Neural cell (in vitro differentiated cells): Measurements from ENCODE around the gene SLC19A1. TPM values are rescaled to one million over a fixed set of nuclear protein-coding genes. Genes with fewer than 3 reads are reported as not detected.

ENCODE experiments used
- H2AFZ ChIP-seq: fragments of 200-600, 300-800 bp; sonication (generic), shearing (Covaris generic); 2 replicates; pipeline ENCODE4 v1.6.0; 2014; ENCODE audit warnings: low read depth, mild to moderate bottlenecking, antibody characterized with exemption, low read length, moderate library complexity
- H3F3A ChIP-seq: fragments of 200-600 bp; shearing (Covaris generic); 2 replicates; pipeline ENCODE4 v1.6.1; 2016; ENCODE audit warnings: mild to moderate bottlenecking, moderate library complexity, mixed read lengths, antibody characterized with exemption, low read length; ENCODE audit not compliant: insufficient read depth, poor library complexity, severe bottlenecking
- H3K27ac ChIP-seq: fragments of 200-600, 300-800 bp; sonication (generic), shearing (Covaris generic); 2 replicates; pipeline ENCODE4 v1.5.1; 2014; ENCODE audit warnings: mild to moderate bottlenecking, low read length, moderate library complexity
- H3K27me3 ChIP-seq: fragments of 300-800, 200-600 bp; sonication (generic), shearing (Covaris generic); 2 replicates; pipeline ENCODE4 v1.6.0; 2014; ENCODE audit warnings: mild to moderate bottlenecking, low read depth, low read length, moderate library complexity; ENCODE audit not compliant: insufficient read depth
- H3K36me3 ChIP-seq: fragments of 300-800, 200-600 bp; sonication (generic), shearing (Covaris generic); 2 replicates; pipeline ENCODE4 v1.5.1; 2014; ENCODE audit warnings: mild to moderate bottlenecking, antibody characterized with exemption, low read length, moderate library complexity; ENCODE audit not compliant: insufficient read depth
- H3K4me2 ChIP-seq: fragments of 300-800, 200-600 bp; sonication (generic), shearing (Covaris generic); 2 replicates; pipeline ENCODE4 v1.6.0; 2014; ENCODE audit warnings: mild to moderate bottlenecking, low read length
- H3K4me3 ChIP-seq: fragments of 300-800, 200-600 bp; sonication (generic), shearing (Covaris generic); 2 replicates; pipeline ENCODE4 v1.5.1; 2014; ENCODE audit warnings: mild to moderate bottlenecking, low read length, moderate library complexity
- H3K79me2 ChIP-seq: fragments of 200-600 bp; shearing (Covaris generic); replicated peaks from 2 replicates; pipeline ENCODE4 v1.6.0; 2014; ENCODE audit warnings: mild to moderate bottlenecking, low read length, moderate library complexity; ENCODE audit not compliant: insufficient read depth
- H3K9ac ChIP-seq: fragments of 300-800, 200-600 bp; sonication (generic), shearing (Covaris generic); 2 replicates; pipeline ENCODE4 v1.6.1; 2016; ENCODE audit warnings: mild to moderate bottlenecking, low read length, mixed read lengths
- H3K9me2 ChIP-seq: fragments of 200-600 bp; shearing (Covaris generic); 2 replicates; pipeline ENCODE4 v1.6.1; 2016; ENCODE audit warnings: mild to moderate bottlenecking, low read length, mixed read lengths; ENCODE audit not compliant: insufficient read depth
- H3K9me3 ChIP-seq: fragments of 200-600, 300-800 bp; sonication (generic), shearing (Covaris generic); 2 replicates; pipeline ENCODE4 v1.6.1; 2016; ENCODE audit warnings: mild to moderate bottlenecking, mixed run types, low read length, moderate library complexity, mixed read lengths
- H4K20me1 ChIP-seq: fragments of 200-600 bp; shearing (Covaris generic); 2 replicates; pipeline ENCODE4 v1.6.1; 2016; ENCODE audit warnings: mild to moderate bottlenecking, mixed run types; ENCODE audit not compliant: insufficient read depth
- CTCF ChIP-seq: fragments of 450-650 bp; IDR thresholded peaks from 2 replicates; pipeline ENCODE4 v1.5.1; 2014; ENCODE audit warnings: antibody characterized with exemption, mild to moderate bottlenecking, moderate library complexity; ENCODE audit not compliant: poor library complexity, severe bottlenecking
- EP300 ChIP-seq: fragments of 450-650 bp; conservative IDR thresholded peaks from 2 replicates; pipeline ENCODE4 v1.6.1; 2014; ENCODE audit warnings: antibody characterized with exemption, mild to moderate bottlenecking, moderate library complexity; ENCODE audit not compliant: poor library complexity, severe bottlenecking
- EZH2 ChIP-seq: fragments of 200-600, 300-800 bp; shearing (Covaris generic), sonication (generic); IDR thresholded peaks from 2 replicates; pipeline ENCODE4 v1.6.1; 2014; ENCODE audit warnings: antibody characterized with exemption, low read length, borderline replicate concordance, mild to moderate bottlenecking; ENCODE audit not compliant: insufficient read depth, poor library complexity, severe bottlenecking
- MXI1 ChIP-seq: fragments of 450-650 bp; conservative IDR thresholded peaks from 2 replicates; pipeline ENCODE4 v1.6.1; 2014; ENCODE audit warnings: antibody characterized with exemption, mild to moderate bottlenecking; ENCODE audit not compliant: poor library complexity, severe bottlenecking
- POLR2AphosphoS5 ChIP-seq: IDR thresholded peaks from 2 replicates; pipeline ENCODE4 v1.6.1; 2012
- RAD21 ChIP-seq: fragments of 450-650 bp; conservative IDR thresholded peaks from 2 replicates; pipeline ENCODE4 v1.6.1; 2014; ENCODE audit warnings: antibody characterized with exemption, mild to moderate bottlenecking, moderate library complexity
- REST ChIP-seq: IDR thresholded peaks from 2 replicates; pipeline ENCODE4 v1.6.1; 2012; ENCODE audit warnings: borderline replicate concordance
- SMC3 ChIP-seq: fragments of 450-650 bp; conservative IDR thresholded peaks from 2 replicates; pipeline ENCODE4 v1.6.1; 2014; ENCODE audit warnings: antibody characterized with exemption, mild to moderate bottlenecking, moderate library complexity; ENCODE audit not compliant: poor library complexity
- TAF1 ChIP-seq: IDR thresholded peaks from 2 replicates; pipeline ENCODE4 v1.6.1; 2012; ENCODE audit warnings: low read depth
- polyA plus RNA-seq: library from polyadenylated mRNA; depleted of rRNA; stranded (reverse); fragments of >200 nt; gene quantifications from 2 replicates; pipeline ENCODE4 v1.2.3, GENCODE V29; 2014

SLC19A1 gene
- polyA plus RNA-seq, 1 donor from 2014 or later = 2.9 TPM

- Histone ChIP-seq H3K27ac (no peak overlapping the region), H3K4me2 (no peak overlapping the region), H3K79me2 (no peaks in the 10 kb centered on the region), H3K36me3 (no peaks in the 10 kb centered on the region), H3K4me3 (no peak overlapping the region), H3K9me3 (no peaks in the 10 kb centered on the region), H3K9me2 (no peaks in the 10 kb centered on the region), H3K9ac (no peak overlapping the region), H3K27me3 (no peaks in the 10 kb centered on the region), H3F3A (no peaks in the 10 kb centered on the region), H4K20me1 (no peaks in the 10 kb centered on the region), H2AFZ (no peak overlapping the region)
- no peak for TF ChIP-seq EZH2
- TF ChIP-seq SMC3 = no peak
- no peak for TF ChIP-seq TAF1
- TF ChIP-seq EP300 = no peak
- no peak for TF ChIP-seq POLR2AphosphoS5
- no peak for TF ChIP-seq MXI1
- no peak for TF ChIP-seq REST
- TF ChIP-seq CTCF = no peak
- no peak for TF ChIP-seq RAD21
These were observed 35.3 kb downstream of the SLC19A1 start for GRCh38 chr21:45506836-45507522.

GRCh38 chr21:45506241-45506817 lies 35.9 kb downstream of the SLC19A1 start:
- TF ChIP-seq TAF1 (no peak), MXI1 (no peak), SMC3 (no peak), EP300 (no peak), POLR2AphosphoS5 (no peak), REST (no peak), EZH2 (no peak), CTCF (no peak), RAD21 (no peak)
- no peak overlapping the region for H3K4me2 ChIP-seq
- no peaks in the 10 kb centered on the region for H3K27me3 ChIP-seq
- H3K9me2 ChIP-seq = no peaks in the 10 kb centered on the region
- no peak overlapping the region for H3K9ac ChIP-seq
- H3F3A ChIP-seq = no peaks in the 10 kb centered on the region
- no peaks in the 10 kb centered on the region for H3K9me3 ChIP-seq
- H4K20me1 ChIP-seq = no peaks in the 10 kb centered on the region
- H2AFZ ChIP-seq = no peak overlapping the region
- H3K27ac ChIP-seq = no peak overlapping the region
- H3K79me2 ChIP-seq = no peaks in the 10 kb centered on the region
- H3K36me3 ChIP-seq = no peaks in the 10 kb centered on the region
- no peak overlapping the region for H3K4me3 ChIP-seq
